HG03520 (cell line): ENCODE measurements around the gene CCM2.

Source experiments
- ATAC-seq: cut with Tn5 transposase; IDR thresholded peaks from one replicate; pipeline ENCODE4 v1.9.1; 2021; ENCODE audit warnings: mild to moderate bottlenecking, moderate library complexity; ENCODE audit not compliant: unreplicated experiment

The CCM2 gene

DNA sequence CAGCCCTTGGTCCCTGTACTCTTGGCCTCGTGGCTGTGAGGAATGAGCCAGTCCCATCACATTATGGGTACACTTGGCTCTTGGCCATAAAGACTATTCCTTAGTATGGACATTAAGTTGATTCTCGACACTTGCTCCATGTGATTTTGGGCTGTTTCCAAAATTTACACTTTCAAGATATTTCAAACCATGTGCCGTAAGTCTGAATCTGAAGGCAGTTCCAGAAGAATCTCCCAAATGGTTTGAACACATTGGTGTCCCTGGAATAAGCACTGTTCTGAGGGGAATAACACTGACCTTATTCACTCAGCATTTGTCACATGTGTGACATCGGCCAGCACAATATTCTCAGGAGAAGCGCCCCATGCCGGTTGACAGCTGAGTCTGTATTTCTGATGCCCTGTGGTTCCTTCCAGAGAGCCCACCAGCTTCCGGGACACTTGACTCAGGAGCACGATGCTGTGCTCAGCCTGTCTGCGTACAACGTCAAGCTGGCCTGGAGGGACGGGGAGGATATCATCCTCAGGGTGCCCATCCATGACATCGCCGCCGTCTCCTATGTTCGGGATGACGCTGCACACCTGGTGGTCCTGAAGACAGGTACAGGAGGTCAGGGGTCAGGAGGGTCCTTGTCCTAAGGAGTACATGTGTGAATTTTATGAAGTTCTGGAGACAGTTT, 64.2 kb downstream of the CCM2 start:
- ATAC-seq: no peak

DNA sequence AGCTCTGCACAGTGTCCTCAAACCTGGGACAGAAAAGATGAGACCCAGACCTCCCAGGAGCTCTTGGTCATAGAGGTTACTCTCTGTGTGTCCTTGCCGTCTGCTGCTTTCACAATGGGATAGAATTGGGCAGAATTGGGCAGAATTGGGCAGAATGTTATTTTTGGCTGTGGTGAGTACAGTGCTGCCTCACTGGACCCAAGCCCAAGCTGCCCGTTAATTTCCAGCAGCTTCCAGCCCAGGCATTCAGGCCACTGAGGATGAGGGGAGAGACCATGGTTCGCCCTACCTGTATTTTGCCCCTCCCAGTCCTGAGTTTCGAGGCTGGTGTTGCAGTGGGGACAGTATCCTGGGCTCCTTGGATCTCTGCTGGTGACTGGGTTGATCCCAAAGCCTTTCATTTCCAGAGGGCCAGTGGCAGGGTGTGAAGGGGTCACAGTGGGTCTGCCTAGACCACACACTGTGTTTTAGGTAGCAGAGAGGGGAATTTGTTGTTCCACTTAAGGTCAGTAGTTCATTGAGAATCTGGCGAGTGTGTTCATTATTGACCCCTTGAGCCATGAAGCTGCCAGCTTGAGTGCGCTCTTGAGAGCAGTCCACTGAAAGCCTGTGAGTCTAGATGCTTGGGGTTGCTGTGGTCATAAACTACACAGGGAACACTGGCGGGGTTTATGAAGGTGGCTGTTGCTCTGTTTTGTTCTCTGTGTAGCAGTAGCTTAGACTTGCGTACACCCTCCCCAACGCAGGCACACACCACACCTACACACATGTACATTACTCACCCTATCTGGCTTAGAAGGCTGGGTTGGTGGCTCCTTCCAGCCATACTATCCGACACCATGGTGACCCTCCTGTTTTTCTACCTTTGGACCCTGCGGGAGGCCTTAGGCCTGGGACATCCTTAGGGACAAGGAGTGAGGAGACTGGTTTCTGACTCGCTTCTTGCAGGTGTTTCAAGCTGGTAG, 65.3 kb downstream of the CCM2 start:
- no peak for ATAC-seq

DNA sequence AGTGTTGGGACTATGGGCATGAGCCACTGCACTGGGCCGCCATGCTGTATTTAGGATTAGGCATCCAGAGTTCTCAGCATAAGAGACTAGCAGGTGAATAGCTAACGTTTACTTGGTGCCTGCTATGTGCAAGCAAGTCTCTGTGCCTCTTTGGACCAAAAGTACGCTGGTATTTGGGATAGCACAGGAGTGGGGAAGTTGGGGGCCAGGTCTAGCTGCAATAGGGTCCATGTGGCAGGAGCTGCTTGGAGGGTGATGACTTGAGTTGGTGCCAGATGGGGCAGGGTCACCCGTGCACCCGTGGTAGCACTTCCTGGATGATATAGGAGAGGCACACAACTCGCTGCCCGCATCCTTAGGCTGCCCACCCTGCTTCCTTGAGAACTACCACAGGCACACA, 66.4 kb downstream of the CCM2 start:
- ATAC-seq: no peak

DNA sequence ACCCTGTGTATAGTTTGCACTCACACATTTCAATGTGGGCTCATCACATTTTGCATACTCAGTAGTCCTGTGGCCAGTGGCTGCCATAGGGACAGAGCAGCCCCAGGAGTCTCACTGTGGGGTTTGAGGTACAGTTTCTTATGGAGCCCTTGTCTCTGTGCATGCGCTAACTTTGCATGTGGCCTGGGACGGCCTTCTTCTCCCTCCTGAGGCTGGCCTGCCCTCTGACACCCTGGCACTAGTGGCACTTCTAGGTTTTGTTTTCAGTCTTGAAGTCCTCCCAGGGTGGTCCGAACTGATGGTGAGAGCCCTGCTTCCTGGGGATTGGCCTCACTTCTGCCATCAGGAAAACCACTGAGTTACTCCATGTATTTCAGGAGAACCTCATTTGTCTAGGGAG, 67.6 kb downstream of the CCM2 start:
- no peak for ATAC-seq

DNA sequence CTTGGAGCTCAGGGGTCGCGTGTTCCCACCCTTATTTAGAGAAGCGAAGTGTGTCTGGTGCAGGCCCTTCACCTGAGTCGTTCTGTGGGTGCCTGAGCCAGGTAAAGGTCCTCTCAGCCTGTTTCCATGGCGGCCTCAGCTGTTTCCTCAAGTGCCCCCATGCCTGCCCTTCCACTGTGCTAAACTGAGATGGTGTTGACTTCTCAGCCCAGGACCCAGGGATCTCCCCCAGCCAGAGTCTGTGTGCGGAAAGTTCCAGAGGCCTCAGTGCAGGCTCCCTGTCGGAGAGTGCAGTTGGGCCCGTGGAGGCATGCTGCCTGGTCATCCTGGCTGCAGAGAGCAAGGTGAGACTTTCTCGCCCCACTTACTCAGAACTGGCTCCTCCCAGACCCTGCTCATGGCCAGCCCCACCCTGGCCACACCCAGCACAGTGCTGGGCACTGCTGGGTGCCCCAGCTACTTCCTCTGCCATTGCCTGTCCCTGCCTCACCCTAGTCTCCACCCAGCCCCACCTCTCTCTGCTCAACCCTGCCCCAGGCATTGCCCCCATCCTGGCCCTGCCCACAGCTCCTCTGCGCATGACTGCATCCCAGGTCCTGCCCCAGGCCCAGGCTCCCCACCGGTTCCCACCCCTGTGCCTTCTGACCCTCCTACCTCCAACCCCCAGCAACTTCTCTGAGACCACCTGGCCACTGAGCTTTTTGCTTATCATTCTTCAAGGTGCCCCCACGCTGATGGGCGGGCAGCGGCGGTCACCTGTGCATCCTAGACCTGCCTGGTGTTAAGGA, 68.4 kb downstream of the CCM2 start:
- no peak for ATAC-seq

DNA sequence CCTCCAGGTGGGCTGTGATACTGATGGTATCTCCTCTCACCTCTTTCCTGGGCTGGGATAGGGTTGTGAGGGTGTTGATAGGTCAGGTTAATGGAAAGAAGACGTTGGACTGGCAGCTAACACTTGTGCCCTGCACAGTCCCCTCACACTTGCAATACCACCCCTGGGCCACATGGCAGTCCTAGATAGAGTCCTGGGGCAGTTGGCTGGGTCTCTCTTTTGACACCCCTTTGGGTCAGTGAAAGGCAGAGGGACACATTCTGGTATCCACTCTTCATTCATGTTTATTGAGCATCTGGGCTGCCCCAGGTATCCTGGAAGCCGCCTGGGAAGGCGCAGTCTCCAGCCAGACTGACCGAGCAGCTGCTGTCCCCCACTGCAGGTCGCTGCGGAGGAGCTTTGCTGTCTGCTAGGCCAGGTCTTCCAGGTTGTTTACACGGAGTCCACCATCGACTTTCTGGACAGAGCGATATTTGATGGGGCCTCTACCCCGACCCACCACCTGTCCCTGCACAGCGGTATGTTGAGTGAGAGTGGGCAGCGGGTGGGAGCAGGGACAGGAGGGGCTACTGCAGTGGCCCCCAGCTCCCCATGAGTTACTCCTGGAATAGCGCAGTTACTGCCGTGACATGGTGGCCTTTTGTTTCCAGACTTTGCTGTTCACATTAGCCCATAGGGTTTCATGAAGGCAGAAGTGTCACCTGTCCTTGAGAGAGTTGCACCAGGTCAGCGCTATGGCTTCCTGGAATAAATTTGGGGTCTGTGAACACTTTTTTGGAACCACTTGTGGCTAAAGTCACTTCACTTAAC, 69.6 kb downstream of the CCM2 start:
- ATAC-seq: no peak

DNA sequence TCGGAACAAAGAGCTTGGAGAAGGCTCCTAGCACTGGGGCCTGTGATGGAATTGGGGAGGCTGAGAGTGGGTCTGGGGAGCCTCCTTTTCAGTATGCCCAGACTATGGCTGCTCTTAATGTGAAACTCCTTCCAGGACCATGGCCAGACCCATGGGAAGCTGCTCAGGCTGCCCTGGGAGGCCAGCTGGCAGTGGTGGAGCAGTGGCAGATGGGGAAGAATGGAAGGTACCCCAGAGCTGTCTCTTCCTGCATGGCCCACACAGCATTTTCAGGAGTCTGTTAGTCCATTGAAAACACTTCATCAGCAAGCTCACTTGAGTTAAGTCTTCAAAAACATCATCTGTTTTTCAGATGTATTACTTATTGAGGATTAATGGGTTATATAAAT, 70.2 kb downstream of the CCM2 start:
- no peak for ATAC-seq

DNA sequence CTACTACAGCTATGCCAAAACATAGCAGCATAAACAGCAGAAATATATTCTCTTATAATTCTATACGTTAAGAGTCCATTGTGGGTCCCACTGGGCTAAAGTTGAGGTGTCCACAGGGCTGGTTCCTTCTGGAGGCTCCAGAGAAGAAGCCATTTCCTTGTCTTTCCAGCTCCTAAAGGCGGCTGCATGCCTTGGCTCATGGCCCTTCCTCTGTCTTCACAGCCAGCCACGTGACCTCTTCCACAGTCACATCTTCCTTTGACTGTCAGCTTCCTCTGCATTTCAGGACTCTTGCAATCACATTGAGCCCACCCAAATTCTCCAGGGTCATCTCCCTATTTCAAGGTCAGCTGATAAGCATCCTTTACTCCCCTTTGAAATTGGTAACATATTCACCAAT, 71.5 kb downstream of the CCM2 start:
- no peak for ATAC-seq

DNA sequence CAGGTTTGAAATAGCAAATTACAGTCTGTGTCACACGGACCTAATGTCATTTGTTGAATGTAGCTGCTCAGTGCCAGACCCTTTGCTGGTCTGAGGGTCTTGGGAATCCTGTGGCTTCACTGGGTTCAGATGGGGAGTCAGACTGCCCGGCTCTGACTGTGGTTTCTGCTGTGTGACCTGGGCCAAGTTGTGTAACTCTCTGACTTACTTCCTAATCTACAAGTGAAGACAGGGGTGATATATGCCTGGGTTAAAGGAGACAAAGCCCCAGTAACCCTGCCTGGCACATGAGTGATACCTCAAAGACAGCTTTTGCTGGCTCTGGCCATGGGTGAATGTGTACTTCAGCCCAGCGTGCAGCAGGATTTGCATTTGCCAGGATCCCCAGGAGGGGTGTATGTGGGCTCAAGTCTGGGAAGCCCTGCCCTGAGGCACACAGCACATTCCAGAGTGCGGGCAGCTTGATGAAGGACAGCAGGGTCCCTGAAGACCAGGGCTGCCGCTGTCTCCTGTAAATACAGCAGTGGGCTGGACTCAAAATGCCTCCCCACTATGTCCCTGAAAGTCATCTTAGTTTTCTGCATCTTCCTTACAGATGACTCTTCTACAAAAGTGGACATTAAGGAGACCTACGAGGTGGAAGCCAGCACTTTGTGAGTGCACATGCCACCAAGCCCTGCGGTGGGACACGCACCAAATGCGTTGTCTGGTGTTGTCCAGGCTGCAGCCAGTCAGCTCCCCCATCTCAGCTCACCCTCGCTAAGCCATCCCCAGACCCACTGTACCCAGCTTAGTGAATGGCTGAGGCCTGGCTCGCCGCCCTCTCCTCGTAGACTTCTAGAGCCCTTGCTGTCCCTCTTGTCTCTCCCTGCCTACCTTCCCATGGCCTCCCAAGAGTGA, 72.4 kb downstream of the CCM2 start:
- no peak for ATAC-seq

DNA sequence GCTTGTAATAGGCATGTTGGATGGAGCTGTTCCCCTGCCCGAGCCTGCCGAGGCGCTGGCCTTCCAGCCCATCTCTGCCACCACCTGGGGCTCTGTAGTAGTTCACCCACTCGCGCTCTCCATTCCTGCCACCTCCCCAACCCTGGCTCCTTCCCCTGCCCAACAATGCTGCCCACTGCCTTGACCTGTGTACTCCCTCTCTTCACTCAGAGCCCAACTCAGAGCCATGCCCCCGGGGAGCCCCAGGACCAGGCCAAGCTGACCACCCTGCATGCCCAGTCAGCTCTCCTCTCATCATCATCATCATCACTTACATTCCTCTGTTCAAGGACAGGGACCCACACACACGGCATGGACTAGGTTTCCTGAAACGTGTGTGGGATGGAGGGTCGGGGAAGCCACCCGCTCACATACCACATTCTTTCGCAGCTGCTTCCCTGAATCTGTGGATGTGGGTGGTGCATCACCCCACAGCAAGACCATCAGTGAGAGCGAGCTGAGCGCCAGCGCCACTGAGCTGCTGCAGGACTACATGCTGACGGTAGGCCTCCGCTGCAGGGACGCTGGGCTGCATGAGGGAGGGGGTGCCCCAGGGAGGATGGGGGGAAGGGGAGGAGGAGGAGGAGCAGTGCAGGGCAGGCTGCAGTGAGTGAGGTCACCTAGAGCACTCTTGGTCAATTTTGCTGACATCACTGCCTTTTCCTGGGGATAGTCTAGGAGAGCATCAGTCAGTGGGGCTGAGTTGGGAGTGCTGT, 73.2 kb downstream of the CCM2 start:
- ATAC-seq: no peak

DNA sequence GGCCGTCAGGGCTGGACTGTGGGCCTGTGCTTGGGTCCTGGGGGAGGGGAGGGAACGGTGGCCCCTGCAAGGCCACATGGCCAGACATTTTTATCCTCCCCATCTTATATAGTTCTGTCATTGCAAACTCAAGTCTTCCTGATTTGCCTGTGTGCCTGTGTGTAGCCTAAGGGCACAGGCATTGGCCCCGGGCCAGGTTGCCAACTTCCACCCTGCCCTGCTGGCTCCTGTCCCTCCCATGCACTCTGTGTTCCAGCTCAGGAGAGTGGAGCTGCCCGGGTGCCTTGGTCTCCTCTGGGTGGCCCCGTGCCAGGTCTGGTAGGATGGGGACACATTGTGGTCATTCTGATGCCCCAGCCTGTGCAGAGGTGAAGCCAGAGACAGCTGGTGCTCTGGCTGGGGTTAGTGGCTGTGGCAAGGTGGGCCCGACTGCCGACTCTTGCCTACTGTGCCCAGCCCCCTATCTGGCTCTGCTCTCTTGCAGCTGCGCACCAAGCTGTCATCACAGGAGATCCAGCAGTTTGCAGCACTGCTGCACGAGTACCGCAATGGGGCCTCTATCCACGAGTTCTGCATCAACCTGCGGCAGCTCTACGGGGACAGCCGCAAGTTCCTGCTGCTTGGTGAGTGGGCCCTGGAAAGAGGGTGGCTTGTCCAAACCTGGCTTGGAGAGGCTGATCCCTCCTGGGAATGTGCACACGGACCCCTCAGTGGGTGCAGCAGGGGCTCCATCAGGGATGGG, 74.0 kb downstream of the CCM2 start:
- no peak for ATAC-seq

DNA sequence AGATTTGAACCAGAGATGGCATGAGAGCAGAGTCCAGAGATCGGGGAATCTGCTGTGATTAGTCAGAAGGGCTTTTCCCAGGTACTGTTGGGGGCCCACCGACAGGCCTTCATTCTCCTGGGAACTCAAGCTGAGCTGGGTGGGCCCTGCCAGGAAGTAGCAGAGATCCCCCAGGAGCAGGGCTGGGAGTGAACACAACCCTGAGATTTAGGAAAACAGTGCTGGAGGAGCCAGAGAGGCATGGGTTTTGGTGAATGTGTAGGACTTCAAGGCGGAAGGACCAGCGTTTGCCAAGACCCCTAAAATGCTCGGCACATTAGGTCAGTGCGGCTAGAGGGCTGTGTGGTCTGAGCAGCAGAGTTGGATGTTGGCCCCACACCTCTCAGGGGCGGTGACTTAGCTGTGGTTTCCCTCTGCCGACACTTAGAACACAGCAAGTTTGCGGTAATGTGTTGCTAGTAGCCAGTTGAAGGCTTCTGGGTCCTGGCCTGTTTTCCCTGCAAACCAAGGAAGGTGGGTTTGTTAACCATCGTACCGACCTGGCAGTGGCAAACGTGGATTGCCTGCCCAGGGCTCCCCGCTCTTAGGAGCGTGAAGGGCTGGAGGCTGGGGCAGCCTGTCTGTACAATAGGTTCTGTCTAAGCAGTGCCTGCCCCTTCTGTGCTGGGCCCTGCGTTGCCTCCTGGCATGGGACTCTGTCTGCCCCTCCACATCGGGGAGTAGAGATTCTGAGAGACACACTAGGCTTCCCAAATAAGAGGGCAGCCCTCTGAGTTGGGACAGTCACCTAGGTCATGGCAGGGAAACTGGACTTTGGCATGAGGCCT, 74.7 kb downstream of the CCM2 start:
- no peak for ATAC-seq

DNA sequence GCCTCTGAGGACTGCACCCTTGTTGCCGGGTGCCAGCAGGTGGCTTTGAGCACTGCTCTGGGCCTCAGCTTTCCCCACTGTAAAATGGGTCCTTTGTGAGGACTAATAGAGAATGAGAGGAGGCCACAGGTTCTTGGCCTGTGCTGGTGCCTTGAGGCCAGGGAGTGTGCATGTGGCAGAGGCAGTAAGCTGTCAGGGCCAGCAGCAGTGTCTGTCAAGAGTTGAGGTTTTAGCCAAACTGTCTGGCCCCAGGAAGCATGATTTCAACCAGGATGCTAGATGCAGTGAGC, 75.3 kb downstream of the CCM2 start:
- ATAC-seq: no peak

DNA sequence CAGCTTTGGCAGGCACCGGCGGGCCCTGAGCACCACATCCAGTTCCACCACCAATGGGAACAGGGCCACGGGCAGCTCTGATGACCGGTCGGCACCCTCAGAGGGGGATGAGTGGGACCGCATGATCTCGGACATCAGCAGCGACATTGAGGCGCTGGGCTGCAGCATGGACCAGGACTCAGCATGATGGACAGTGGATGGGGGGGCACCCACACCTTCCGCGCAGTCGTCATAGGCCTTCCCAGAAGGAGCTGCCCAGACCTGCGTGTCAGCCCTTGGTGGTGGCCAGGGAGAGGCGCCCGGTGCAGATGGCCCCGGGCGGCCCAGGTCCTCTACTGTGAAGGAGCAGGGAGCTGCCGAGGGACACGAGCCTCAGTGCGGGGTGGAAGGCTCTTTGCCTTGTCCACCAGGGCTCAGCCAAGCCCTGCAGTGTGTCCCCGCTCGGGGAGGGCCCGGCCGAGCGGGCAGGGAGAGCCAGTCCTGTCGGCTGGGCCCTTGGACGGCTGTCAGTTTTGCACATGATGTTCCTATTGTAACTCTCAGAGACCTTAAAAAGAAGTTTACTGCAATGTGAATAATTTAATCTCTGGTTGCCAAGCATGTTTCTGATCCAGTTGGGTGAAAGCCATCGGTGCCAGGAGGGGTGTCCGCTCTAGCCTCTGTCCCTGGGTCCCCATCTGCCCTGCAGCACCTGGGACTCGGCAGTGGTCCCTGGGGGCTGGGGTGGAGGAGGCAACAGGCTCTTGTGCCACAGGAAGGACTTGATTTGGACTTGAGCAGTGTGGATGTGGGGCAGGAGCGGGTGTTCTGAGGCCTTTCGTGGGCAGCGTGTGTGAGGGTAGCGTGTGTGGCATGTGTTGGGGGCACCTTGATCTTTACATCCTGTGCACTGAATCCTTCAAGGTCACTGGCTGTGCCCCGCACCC, 76.1 kb downstream of the CCM2 start:
- no peak for ATAC-seq

DNA sequence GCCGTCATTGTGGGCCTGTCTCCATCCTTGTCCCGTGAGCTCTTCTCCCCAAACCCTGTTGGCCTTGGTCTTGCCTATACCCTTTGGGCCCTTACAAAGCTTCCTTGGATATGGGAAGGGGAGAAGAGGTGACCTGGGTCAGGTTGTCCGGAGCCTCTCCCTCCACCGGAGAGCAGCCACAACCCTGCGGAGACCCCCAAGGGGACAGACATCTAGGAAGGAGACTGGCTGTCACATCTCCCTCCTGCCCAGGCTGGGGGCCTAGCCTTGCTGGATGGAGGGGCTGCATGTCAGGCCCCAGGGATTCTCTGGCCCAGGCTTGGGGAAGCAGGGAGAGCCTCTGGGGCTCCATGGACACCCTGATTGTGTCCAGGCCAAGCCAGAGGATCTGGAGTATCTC, 76.9 kb downstream of the CCM2 start:
- ATAC-seq: no peak

DNA sequence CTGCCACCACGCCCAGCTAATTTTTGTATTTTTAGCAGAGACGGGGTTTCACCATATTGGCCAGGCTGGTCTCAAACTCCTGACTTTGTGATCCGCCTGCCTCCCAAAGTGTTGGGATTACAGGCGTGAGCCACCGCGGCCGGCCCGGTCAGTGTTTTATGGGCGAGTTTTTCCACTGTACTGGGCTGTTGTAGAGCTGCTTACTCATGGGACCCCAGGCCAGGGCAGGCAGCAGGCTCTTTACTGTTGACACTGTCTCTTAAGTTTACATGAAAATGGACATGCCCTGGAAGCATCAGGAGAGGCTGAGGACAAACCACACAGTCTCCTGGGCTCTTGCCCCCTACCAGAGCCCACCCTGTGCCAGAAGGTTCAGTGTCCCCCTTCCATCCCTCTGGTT, 77.6 kb downstream of the CCM2 start:
- ATAC-seq: no peak
